Measurements from ENCODE around the gene PPP1R9A.

The PPP1R9A gene

GRCh38 chr7:95106401-95106800 is 199.0 kb downstream of the PPP1R9A start:
- no peak for TF ChIP-seq CTCF (IDR thresholded peaks at IDR 0.05)

GRCh38 chr7:95110707-95111106 is 203.3 kb downstream of the PPP1R9A start:
- TF ChIP-seq CTCF (IDR thresholded peaks at IDR 0.05): no peak

GRCh38 chr7:95113590-95113989 is 206.2 kb downstream of the PPP1R9A start:
- TF ChIP-seq CTCF (IDR thresholded peaks at IDR 0.05): no peak

- TF ChIP-seq CTCF (IDR thresholded peaks at IDR 0.05): no peak
These were observed 218.8 kb downstream of the PPP1R9A start for GRCh38 chr7:95126053-95126709.

- TF ChIP-seq CTCF (IDR thresholded peaks at IDR 0.05): no peak
These were observed 225.1 kb downstream of the PPP1R9A start for GRCh38 chr7:95132500-95132899.

GRCh38 chr7:95139922-95140321 is 232.5 kb downstream of the PPP1R9A start:
- no peak for TF ChIP-seq CTCF (IDR thresholded peaks at IDR 0.05)

GRCh38 chr7:95141755-95142154 is 234.4 kb downstream of the PPP1R9A start:
- TF ChIP-seq CTCF (IDR thresholded peaks at IDR 0.05): no peak

- no peak for TF ChIP-seq CTCF (IDR thresholded peaks at IDR 0.05)
These were observed 236.9 kb downstream of the PPP1R9A start for GRCh38 chr7:95144256-95144655.
